GM12878 (cell line): ENCODE measurements around the gene NUTM2E.
"Not testable (repeated sequence)": the region's sequence is repeated elsewhere in the genome, so short reads cannot be mapped to it uniquely, and the experiment has no call there.

Experiments used
- CREM ChIP-seq: IDR thresholded peaks from 2 replicates; pipeline ENCODE4 v1.6.1; 2014; ENCODE audit warnings: antibody characterized with exemption, low read depth
- POLR2A ChIP-seq: IDR thresholded peaks from 2 replicates; pipeline ENCODE4 v1.6.1; 2011; ENCODE audit warnings: low read depth, mild to moderate bottlenecking, low read length
- USF2 ChIP-seq: IDR thresholded peaks from 2 replicates; pipeline ENCODE4 v1.6.1; 2011; ENCODE audit warnings: low read depth, low read length, improper control_type of control experiment, borderline replicate concordance

DNA sequence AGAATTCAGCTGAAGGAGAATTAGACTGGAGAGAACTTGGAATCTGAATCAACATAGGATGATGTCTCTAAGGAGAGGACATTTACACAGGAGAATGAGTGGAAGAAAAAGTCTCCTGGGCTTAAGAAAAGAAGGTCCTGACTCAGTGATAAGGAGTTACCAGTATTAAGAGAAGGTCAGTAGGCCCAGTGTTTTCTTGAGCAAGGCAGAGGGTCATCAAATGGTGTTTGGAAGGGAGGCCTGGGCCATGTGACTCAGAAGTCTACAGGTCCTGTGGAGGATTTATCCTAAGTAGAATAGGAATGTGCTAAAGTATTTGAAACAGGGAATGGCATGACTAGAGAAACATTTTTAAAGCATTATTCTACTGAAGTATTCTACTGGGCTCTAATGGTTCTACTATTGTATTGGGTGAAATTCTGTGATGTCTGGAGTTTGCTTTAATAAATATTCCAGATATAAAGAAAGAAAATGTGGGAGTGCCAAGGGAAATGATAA is 39.0 kb upstream of the NUTM2E start:
- not testable (repeated sequence) for TF ChIP-seq POLR2A, USF2, CREM
